MM.1S (cell line): ENCODE results near the gene ST7.

Experiments
- CTCF ChIP-seq: fragments of 300-600 bp; sonication (generic); IDR thresholded peaks from 2 replicates; pipeline ENCODE4 v1.5.1; 2016; ENCODE audit warnings: antibody characterized with exemption, low read length, mixed read lengths
- EZH2 ChIP-seq: fragments of 300-600 bp; sonication (generic); optimal IDR thresholded peaks from 2 replicates; pipeline ENCODE3; 2017; ENCODE audit warnings: low read depth, mild to moderate bottlenecking, antibody characterized with exemption, low read length, mixed read lengths
- EZH2phosphoT487 ChIP-seq: fragments of 300-600 bp; sonication (generic); IDR thresholded peaks from 2 replicates; pipeline ENCODE4 v1.6.1; 2018; ENCODE audit warnings: antibody characterized with exemption, low read length

DNA sequence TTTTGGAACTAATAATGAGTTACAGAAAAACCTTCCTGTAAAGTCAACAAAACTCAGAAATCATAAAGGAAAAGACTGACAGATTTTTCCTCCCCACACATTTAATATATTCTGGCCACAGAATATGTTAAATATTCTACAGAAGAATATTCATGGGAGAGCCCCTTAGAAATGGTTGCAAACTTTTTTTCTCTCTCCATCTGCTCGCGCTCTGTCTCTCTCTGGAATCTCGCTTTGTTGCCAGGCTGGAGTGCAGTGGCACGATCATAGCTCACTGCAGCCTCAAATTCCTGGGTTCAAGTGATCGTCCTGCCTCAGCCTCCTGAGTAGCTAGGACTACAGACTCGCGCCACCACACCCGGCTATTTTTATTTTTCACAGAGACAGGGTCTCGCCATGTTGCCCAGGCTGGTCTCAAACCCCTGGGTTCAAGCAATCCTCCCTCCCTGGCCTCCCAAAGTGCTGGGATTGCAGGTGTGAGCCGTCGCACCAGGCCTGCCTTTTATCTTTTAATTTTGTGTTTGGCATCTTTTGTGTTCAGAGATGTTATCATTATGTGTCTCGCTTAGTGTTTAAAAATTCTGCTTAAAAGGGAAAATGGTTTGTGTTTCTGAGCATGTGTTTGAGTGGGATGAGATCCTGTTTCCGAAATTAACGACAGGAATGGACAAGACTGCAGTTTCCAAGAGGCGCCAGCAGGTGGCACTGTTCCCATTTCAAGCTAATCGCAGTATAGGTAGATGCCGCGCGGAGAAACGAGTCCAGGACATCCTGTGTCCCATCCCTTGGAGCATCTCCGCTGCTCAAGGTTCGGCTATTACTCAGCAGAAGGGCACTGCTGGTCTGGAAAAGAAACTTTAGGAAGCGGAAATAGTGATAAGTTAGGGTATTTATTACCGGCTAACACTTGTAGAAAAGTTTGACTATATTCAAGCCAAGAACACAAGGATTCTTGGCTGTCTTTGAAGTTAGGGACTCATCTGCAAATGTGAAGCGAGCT is 23.1 kb upstream of the ST7 start:
- peak; percentile 99 for TF ChIP-seq CTCF
- TF ChIP-seq EZH2phosphoT487, result no peak
- TF ChIP-seq EZH2, result no peak
